ENCODE results near the gene GADL1. TPM values are rescaled to one million over a fixed set of nuclear protein-coding genes. Genes with fewer than 3 reads are reported as not detected.

The GADL1 gene
- polyA plus RNA-seq, 1 donor from 2014 or later = not detected

DNA sequence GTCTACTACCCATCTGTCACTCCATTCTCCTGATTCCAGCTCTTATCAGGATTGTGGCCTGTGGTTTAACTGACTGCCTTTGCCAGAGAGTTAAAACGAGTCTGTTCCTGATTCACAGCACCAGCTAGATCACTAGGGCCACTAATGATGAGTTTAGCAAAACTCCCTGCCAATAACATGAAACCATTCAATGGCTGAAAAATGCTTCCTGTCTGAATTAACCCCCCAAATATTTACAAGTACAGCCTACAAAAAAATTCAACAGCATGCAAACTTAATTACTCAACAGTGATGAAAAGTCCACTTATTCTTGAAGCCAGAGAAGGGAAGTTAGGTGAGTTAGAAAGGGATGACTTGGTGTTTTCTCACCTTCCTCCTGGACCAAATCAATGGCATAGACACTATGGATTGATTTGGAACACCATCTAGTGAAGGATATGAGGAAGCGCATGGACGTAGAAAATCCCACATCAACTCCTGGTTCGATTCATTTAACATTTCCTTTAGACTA, 146.6 kb downstream of the GADL1 start:
- H3K9me3 Mint-ChIP-seq = peaks cover 0 to 1% (median 0%) of the 10 kb centered on the region in 3 donors
- H3K36me3 Mint-ChIP-seq = no peaks in the 10 kb centered on the region
- peaks cover 1 to 11% (median 11%) of the 10 kb centered on the region in 3 donors for H3K4me1 Mint-ChIP-seq
- H3K27me3 Mint-ChIP-seq = peaks cover 3% of the 10 kb centered on the region
- no peak overlapping the region for H3K4me3 Mint-ChIP-seq
- no peak overlapping the region for H3K27ac Mint-ChIP-seq

DNA sequence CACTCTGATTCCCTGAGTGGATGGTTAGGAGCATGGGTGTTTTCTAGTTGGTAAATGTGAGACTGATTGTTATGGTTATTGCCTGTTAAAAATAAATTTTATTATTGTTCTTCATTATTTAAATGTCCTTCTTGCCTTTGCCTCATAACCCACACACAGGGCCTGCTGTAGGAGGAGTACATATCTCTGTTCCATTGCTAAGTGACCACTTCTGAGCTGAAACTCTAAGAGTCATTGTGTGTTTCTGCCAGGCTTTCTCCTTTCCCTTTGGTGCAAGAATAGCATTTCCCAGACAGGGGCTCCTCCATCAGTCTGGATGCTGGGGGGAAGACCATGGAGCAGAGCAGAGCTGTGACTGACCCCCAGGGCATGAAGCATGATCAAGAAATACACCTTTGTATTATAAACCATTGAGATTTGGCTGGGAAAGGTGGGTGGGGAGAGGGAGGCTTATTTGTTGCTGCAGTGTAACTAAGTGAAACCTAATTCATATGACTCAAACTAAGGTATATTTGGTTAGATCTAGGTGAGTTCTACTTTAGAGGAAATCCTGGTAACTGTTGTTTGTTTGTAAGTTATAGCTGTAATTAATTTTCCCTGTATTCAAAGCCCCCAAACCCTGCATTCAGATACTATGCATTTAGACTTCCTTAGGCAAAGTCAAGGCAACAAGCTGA, 150.7 kb downstream of the GADL1 start:
- Mint-ChIP-seq H3K27me3 (no peaks in the 10 kb centered on the region), H3K36me3 (no peaks in the 10 kb centered on the region), H3K4me3 (no peak overlapping the region), H3K27ac (no peak overlapping the region), H3K4me1 (peaks cover 0 to 4% (median 2%) of the 10 kb centered on the region in 3 donors), H3K9me3 (no peaks in the 10 kb centered on the region)

DNA sequence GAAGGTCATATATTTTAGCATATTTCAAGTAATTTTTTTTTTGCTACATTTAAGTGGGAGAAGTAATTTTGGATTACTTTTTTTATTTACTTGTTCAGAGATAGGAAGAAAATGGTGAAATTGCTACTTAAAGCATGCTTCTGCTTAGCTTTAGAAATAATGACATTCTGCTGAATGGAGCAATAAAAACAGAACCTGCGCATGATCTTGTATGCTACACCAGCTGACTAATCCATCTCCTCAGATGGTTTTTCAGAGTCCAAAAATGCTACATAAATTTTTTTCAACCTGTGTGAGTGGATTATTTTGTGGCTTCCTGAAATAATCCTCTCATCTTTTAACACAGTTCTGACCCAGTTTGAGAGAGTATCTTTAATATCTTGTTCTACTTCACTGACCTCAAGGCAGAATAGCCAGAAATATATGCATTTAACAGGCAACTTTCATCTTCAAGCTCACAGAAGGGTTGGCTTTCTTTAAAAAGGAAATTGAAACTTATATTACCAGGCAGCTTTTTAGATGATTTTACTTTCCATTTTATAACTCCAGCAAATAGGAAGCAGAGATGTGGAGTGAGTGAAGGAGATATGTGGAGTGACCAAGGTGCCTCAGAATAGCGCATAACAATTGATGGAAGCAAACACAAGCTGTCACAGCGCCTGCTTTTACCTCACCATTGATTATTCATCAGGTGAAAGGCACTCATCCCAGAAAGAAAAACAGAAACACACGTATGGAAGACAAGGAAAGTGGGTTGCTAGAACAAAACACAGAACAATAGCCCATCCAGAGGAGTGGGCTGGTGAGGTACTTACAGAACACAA, 151.5 kb downstream of the GADL1 start:
- H3K27ac Mint-ChIP-seq = no peak overlapping the region
- H3K9me3 Mint-ChIP-seq = no peaks in the 10 kb centered on the region
- H3K36me3 Mint-ChIP-seq = no peaks in the 10 kb centered on the region
- no peak overlapping the region for H3K4me3 Mint-ChIP-seq
- H3K4me1 Mint-ChIP-seq = peaks cover 0 to 4% (median 2%) of the 10 kb centered on the region in 3 donors
- no peaks in the 10 kb centered on the region for H3K27me3 Mint-ChIP-seq

DNA sequence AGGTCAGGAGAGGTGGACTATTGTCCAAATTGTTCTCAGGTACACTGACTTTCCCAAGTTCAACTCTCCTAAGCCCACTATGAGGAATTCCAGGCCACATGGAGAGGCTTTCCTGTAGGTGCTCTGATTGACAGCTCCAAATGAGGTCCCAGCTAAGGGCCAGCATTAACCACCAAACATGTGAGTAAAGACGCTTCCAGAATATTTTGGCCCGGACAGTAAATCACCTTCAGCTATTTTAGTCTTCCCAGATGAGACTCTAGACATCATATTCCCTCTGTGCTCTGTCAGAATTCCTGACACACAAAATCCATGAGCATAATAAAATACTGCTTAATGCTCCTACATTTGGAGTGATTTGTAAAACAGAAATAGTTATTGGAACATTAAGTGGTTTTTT, 152.6 kb downstream of the GADL1 start:
- H3K9me3 Mint-ChIP-seq = no peaks in the 10 kb centered on the region
- H3K36me3 Mint-ChIP-seq = no peaks in the 10 kb centered on the region
- H3K4me3 Mint-ChIP-seq = no peak overlapping the region
- H3K4me1 Mint-ChIP-seq = peaks cover 0 to 4% (median 2%) of the 10 kb centered on the region in 3 donors
- H3K27ac Mint-ChIP-seq = no peak overlapping the region
- peaks cover 1% of the 10 kb centered on the region for H3K27me3 Mint-ChIP-seq

DNA sequence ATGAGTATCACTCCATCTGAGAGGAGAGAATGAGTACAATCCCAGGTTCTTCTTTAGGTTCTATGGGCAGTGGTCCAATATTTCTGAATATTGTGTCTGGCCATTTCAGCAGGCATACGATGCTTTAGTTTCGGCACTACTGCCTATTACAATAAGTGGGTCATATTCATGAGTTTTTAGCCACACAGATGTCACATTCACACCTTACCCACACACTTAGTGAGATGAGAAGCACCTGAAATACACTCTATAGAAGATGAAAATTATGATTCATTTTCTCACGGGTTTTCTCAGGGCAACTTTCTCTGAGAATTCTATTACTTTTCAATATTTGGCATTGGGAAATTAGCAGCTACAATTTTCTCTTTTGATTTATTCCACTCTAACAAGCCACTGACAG, 155.9 kb downstream of the GADL1 start:
- Mint-ChIP-seq H3K4me1 (peaks cover 0 to 4% (median under 1%) of the 10 kb centered on the region in 3 donors), H3K27ac (no peak overlapping the region), H3K4me3 (no peak overlapping the region), H3K9me3 (peaks cover 0 to 2% (median 0%) of the 10 kb centered on the region in 3 donors), H3K27me3 (peaks cover 12% of the 10 kb centered on the region), H3K36me3 (no peaks in the 10 kb centered on the region)

DNA sequence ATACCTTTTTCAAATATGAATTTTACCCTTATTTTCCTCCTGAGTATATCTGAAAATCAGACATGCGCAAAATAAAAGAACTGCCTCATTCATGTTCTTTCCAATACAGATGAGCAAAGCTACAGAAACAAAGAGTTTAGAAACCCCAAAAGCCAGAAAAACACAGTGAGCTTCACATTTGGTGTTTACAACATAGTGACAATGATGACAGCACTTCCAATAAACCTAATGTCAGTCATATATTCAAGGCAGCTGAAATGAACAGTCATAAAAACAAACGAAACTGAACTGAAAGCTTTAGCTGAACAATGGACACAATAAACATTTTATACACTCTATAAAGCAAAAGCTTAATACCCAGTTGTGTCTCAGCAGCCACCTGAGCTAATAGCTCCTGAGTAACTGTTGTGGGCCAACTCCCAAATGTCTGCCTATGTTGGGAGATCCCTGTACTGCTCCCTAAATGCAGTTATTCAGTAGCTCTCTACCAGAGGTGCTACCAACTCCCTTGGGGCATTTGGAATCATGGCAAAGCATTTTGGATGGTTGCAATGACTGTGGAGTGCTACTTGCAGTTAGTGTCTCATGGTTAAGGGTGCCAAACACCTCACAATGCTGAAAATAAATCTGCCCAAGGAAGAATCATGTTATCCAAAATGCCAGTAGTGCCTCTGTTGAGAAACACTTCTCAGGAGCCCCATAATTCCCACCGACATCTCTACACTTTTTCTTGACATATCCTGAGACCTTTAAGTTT, 156.5 kb downstream of the GADL1 start:
- no peak overlapping the region for H3K27ac Mint-ChIP-seq
- H3K9me3 Mint-ChIP-seq = peaks cover 0 to 2% (median 0%) of the 10 kb centered on the region in 3 donors
- H3K4me3 Mint-ChIP-seq = no peak overlapping the region
- H3K4me1 Mint-ChIP-seq = peaks cover 0 to under 1% (median 0%) of the 10 kb centered on the region in 3 donors
- no peaks in the 10 kb centered on the region for H3K36me3 Mint-ChIP-seq
- peaks cover 13% of the 10 kb centered on the region for H3K27me3 Mint-ChIP-seq

DNA sequence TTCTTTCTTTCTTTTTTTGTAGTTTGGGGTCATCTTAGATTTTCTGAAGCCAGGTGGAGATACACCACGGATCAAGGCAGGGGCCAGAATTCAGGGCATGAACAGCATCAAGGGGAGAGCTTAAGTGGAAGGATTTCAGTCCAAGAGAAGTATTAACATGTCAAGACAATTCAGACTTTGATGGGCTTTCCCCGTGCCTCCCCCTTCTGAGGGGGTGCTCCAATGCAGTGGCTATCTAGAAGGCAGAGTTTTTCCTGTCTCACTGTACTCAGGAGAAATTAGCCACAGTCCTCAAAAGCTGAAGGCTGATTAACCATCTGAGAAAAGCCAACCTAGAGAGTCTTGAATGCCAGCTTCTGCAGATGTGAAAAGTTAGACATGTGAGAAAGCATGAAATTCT, 160.8 kb downstream of the GADL1 start:
- peaks cover 14% of the 10 kb centered on the region for H3K27me3 Mint-ChIP-seq
- H3K9me3 Mint-ChIP-seq = peaks cover 0 to 2% (median 0%) of the 10 kb centered on the region in 3 donors
- no peaks in the 10 kb centered on the region for H3K36me3 Mint-ChIP-seq
- H3K4me3 Mint-ChIP-seq = no peak overlapping the region
- no peak overlapping the region for H3K27ac Mint-ChIP-seq
- peaks cover 0 to 3% (median 0%) of the 10 kb centered on the region in 3 donors for H3K4me1 Mint-ChIP-seq

DNA sequence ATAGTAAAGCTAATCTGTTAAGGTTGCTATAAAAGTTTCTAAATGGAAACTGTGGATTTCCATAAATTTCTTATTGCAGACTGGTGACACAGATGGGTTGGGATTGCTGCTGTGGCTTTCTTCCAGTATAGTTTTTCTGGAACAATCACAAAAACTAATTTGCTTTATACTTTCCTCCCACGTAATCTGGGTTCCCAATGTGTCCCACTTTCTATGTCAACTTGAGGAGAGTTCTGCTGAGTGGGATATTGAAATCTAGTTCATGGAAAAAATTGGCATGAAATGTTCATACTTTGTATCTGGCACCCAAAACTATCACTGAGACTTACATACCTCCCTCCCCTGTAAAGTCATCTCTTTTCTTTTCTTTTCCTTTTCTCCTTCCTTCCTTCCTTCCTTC, 161.3 kb downstream of the GADL1 start:
- H3K27ac Mint-ChIP-seq = no peak overlapping the region
- peaks cover 0 to 3% (median 0%) of the 10 kb centered on the region in 3 donors for H3K4me1 Mint-ChIP-seq
- H3K36me3 Mint-ChIP-seq = no peaks in the 10 kb centered on the region
- H3K27me3 Mint-ChIP-seq = peaks cover 14% of the 10 kb centered on the region
- H3K4me3 Mint-ChIP-seq = no peak overlapping the region
- peaks cover 0 to 2% (median 0%) of the 10 kb centered on the region in 3 donors for H3K9me3 Mint-ChIP-seq

DNA sequence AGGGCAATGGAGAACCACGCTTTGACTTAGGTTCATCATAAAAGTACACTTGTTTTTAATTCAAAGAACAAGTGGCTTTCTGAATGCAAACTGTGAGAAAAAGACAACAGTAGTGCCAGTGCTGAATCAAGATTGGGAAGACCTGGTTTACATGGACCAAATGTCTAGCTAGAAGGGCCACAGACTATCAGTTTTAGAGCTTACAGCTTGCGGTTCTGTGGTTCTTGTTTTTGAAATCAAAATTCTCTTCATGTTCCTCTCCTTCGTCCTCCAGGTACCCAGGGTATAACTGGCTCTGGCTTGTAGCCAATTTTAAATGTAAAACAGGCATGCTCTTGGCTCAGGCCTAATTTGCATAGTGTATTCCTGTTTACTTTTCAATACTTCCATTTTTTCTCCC, 163.5 kb downstream of the GADL1 start:
- Mint-ChIP-seq H3K27ac (no peak overlapping the region), H3K27me3 (peaks cover 11% of the 10 kb centered on the region), H3K4me1 (peaks cover 0 to 3% (median 0%) of the 10 kb centered on the region in 3 donors), H3K4me3 (no peak overlapping the region), H3K36me3 (no peaks in the 10 kb centered on the region), H3K9me3 (peaks cover 0 to 2% (median 0%) of the 10 kb centered on the region in 3 donors)

DNA sequence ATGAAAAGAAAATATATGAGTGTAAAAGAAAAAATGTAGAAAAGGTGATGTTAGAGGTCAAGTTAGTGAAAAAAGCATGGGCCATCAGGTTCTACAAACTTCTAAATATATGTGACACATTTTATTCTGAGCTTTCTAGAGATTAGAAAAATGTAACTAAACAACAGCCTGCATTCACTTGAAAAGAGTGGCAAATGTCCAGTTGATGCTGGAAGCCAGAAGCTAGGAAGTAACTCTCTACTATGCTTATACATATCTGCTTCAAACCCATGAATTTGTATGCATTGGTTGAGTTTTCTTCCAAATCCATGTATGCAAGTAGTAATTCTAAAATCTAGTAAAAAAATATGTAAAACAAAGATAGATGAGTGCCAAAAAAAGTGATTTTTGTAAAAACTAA, 164.5 kb downstream of the GADL1 start:
- H3K27ac Mint-ChIP-seq = peak overlapping the region in 1 of 3 donors; percentile 54
- peaks cover 0 to 3% (median 0%) of the 10 kb centered on the region in 3 donors for H3K4me1 Mint-ChIP-seq
- no peak overlapping the region for H3K4me3 Mint-ChIP-seq
- H3K9me3 Mint-ChIP-seq = peaks cover 0 to 4% (median 0%) of the 10 kb centered on the region in 3 donors
- H3K27me3 Mint-ChIP-seq = peaks cover 5% of the 10 kb centered on the region
- H3K36me3 Mint-ChIP-seq = no peaks in the 10 kb centered on the region

DNA sequence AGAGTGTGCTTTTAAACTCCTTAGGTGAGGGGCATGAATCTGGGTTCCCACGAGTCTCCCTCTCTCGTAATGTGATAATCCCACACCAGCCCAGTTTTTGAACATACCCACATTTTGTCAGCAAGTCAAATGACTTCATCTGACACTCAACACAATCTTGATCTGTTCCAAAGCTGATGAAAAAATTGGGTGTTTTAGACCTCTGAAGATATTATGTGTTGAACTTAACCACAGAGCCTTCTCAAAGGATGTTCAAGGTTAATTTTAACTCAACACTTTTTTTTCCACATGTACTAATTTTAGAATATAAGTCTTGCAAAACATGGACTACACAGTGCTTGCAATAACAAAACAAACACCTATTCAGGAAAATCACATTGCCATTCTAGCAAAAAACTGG, 164.9 kb downstream of the GADL1 start:
- Mint-ChIP-seq H3K4me3 (no peak overlapping the region), H3K27ac (peak overlapping the region in 1 of 3 donors; percentile 54), H3K9me3 (peaks cover 0 to 4% (median 0%) of the 10 kb centered on the region in 3 donors), H3K27me3 (peaks cover 5% of the 10 kb centered on the region), H3K36me3 (no peaks in the 10 kb centered on the region), H3K4me1 (peaks cover 0 to 3% (median 0%) of the 10 kb centered on the region in 3 donors)

DNA sequence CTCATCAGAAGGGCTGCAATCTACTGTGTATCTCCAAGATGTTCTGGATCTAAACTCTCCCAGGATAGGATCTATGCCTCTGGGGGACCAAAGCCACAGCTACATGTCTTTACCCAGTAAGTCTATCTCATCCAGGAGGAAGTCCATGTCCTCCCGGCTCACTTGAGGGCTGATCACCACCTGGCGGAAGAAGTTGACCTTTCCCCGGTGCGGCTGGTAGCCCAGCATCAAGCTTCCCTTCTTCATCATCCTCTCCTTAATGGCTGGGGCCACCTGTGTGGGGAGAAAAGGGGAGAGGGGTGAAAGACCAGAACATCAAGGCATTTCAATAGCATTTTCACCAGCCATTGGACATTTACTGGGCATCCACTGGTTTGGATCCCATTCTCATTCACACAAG, 166.3 kb downstream of the GADL1 start:
- Mint-ChIP-seq H3K4me1 (peaks cover 0 to 3% (median 0%) of the 10 kb centered on the region in 3 donors), H3K4me3 (no peak overlapping the region), H3K27ac (no peak overlapping the region), H3K36me3 (no peaks in the 10 kb centered on the region), H3K9me3 (peaks cover 0 to 4% (median 0%) of the 10 kb centered on the region in 3 donors), H3K27me3 (peaks cover 2% of the 10 kb centered on the region)

DNA sequence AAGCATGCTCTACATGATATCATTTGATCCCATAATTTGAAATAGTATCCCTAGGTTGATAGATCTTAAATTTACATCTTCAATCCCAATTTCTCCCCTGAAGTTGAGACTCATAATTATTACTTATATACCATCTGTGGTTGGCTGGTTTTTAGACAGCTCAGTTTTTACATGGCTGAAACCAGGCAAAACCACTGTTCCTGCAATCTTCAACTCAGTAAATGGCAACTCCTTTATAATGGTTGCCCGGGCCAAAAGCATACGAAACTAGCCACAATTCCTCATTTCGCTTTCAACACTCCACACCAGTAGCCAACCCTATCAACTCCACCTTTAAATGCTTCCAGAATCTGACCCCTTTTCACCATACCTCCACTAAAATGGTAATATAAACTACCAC, 169.6 kb downstream of the GADL1 start:
- Mint-ChIP-seq H3K4me1 (peaks cover 0 to 3% (median 0%) of the 10 kb centered on the region in 3 donors), H3K9me3 (peaks cover 0 to 4% (median 0%) of the 10 kb centered on the region in 3 donors), H3K27me3 (peaks cover 4% of the 10 kb centered on the region), H3K36me3 (no peaks in the 10 kb centered on the region), H3K4me3 (no peak overlapping the region), H3K27ac (no peak overlapping the region)

DNA sequence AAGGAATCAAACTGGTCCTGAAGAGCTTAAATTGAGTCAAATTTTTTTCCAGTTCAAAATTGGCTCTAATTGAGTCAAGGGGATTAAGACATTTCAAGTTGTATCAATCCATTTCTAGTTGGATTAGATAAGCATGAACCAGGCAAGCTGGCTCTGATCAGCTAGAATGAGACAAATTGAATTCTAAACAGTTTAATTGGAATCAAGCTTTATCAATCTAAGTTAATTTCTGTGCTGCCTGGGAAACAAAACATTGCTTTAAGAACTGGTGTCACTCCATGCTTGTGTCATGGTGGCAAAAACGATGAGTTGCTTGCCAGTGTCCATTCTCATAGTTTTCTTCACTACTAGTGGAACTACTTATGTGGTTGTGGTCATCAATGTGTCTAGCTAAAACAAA, 171.2 kb downstream of the GADL1 start:
- Mint-ChIP-seq H3K4me1 (peaks cover 0 to 4% (median 0%) of the 10 kb centered on the region in 3 donors), H3K27ac (no peak overlapping the region), H3K27me3 (peaks cover 10% of the 10 kb centered on the region), H3K9me3 (peaks cover 0 to 7% (median 0%) of the 10 kb centered on the region in 3 donors), H3K36me3 (no peaks in the 10 kb centered on the region), H3K4me3 (no peak overlapping the region)

DNA sequence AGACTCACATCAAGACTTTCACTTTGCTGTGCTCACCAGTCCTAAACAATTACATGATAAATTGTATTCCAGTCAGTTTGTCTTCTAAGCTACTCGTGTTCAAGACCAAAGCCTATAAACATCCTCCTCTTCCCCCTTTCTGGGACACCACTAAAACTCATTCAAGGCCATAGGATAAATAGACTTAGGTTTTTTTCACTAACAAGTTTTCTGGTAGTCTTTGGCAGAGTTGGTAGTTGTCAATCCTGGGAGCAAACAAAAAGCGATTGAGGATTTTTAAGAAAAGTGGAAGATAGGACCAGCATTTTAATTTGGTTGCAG, 173.2 kb downstream of the GADL1 start:
- no peak overlapping the region for H3K4me3 Mint-ChIP-seq
- no peaks in the 10 kb centered on the region for H3K36me3 Mint-ChIP-seq
- no peak overlapping the region for H3K27ac Mint-ChIP-seq
- peaks cover 10% of the 10 kb centered on the region for H3K27me3 Mint-ChIP-seq
- H3K9me3 Mint-ChIP-seq = peaks cover 0 to 7% (median 0%) of the 10 kb centered on the region in 3 donors
- peaks cover 0 to 4% (median 0%) of the 10 kb centered on the region in 3 donors for H3K4me1 Mint-ChIP-seq
